KOPT-K1 (cell line): ENCODE results near the gene ARHGAP26.
"Not testable (repeated sequence)": the region's sequence is repeated elsewhere in the genome, so short reads cannot be mapped to it uniquely, and the experiment has no call there.

ENCODE experiments used
- H3K27ac ChIP-seq: fragments of 200-600 bp; sonication (generic); 2 replicates; pipeline ENCODE4 v1.5.1; 2016; ENCODE audit warnings: antibody characterized with exemption, mild to moderate bottlenecking, low read depth, low read length; ENCODE audit not compliant: poor library complexity, severe bottlenecking
- H3K36me3 ChIP-seq: fragments of 200-600 bp; sonication (generic); 2 replicates; pipeline ENCODE4 v1.5.1; 2017; ENCODE audit warnings: antibody characterized with exemption, mild to moderate bottlenecking, low read length, moderate library complexity; ENCODE audit not compliant: insufficient read depth
- H3K9me3 ChIP-seq: fragments of 200-600 bp; sonication (generic); 2 replicates; pipeline ENCODE4 v1.5.1; 2017; ENCODE audit warnings: antibody characterized with exemption, low read length, mild to moderate bottlenecking; ENCODE audit not compliant: insufficient read depth, poor library complexity, severe bottlenecking

Gene ARHGAP26

DNA sequence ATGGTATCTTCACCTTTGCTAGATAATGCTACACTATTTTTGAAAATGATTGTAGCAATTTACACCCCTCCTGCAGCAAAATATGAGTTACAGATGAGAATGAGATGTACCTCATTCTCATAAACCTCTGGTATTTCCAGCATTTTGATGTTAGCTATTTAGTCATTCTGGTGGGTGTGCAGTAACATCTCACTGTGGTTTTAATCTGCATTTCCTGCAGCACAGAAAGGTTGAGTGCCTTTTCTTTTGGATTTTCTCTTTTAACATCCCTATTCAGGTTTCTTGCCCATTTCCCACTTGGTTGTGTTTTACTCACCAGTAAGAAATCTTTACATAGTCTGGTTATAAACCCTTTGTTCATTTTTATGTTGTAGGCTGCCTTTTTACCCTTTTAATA lies 427.1 kb downstream of the ARHGAP26 start:
- Histone ChIP-seq H3K9me3 (peaks cover 16% of the 10 kb centered on the region), H3K27ac (no peak overlapping the region), H3K36me3 (no peaks in the 10 kb centered on the region)

DNA sequence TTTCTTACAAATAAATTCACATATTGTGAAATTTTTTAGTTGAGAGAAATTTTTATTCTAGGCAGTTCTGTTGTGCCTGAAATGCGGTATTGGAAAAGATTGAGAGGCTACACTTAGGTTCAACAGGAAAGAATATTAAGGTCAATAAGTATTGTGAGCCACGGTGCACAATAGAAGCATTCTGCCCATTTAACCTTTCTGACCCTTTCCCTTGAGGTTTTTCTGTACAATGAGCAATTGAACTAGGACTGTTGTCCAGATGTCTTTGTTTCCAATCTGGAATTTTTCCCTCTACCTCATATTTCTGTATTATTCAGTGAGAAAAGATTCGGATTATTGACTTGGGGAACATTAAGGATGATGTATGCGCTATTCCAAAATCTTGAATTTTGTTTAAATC lies 428.2 kb downstream of the ARHGAP26 start:
- H3K9me3 ChIP-seq, result peaks cover 16% of the 10 kb centered on the region
- H3K36me3 ChIP-seq, result no peaks in the 10 kb centered on the region
- no peak overlapping the region for H3K27ac ChIP-seq

DNA sequence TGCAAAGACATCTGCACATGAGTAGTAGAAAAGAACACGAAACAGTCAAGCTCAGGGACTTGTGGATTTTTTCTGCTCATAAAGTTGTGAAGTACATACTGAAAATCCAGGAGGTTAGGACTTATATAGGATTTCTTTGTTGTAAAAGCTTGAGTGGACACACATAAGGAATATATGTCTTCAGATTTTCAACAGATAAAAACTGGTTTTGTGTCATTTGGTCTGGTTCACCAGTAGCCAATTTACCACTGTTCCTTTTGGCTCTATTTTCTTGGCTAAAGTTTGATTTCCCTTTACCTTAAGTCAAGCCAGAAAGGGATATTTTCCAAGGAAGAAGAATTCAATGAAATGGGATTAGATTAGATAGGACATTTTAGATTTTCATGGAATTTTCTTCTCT lies 429.0 kb downstream of the ARHGAP26 start:
- H3K27ac ChIP-seq, result no peak overlapping the region
- no peaks in the 10 kb centered on the region for H3K36me3 ChIP-seq
- peaks cover 16% of the 10 kb centered on the region for H3K9me3 ChIP-seq

DNA sequence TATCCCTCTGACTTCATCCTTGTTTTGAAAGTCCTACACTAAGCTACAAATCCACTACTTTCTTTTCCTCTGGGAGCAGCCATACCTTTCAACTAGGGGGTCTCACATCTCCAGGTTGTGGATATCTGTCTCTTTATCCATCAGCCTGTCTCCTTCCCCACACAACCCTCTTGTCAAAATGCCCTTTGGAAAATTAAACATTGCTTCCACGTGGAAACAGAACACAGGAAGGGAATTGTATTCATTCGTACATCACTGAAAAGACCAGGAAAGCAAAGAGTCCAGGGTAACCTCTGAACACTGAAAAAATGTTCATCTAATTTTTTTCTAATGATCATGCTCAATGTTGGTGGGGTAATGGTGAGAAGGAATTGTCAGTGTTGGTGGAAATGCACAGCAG lies 429.7 kb downstream of the ARHGAP26 start:
- H3K36me3 ChIP-seq, result no peaks in the 10 kb centered on the region
- H3K27ac ChIP-seq, result no peak overlapping the region
- peaks cover 16% of the 10 kb centered on the region for H3K9me3 ChIP-seq

DNA sequence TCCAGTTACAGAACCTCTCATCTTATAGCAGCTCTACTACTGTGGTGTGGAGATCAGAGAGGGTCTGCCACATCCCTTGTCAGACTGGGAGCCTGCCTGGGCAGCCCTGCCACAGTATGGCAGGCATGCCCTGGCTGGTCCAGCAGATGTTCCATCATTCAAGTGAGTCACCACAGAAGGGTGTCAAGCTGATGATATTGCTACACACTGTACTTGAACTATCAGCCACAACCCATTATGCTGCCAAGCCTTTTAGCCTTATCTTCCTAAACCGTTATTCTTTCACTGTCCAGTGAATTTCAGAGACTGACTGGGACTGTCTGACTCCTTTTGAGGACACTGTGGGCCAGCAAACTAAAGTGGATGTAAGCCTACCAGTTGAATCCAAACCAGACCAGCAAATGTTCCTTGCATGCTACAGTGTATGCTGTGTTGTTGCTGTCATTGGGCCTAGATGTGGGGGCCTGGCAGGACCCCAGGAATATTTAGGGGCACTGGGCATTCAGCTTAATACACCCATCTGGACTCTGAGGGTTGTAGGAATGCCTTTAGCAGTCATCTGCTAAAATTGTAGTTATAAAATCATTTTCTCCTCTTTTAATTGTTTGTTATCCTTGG lies 430.7 kb downstream of the ARHGAP26 start:
- H3K27ac ChIP-seq, result no peak overlapping the region
- peaks cover 16% of the 10 kb centered on the region for H3K9me3 ChIP-seq

DNA sequence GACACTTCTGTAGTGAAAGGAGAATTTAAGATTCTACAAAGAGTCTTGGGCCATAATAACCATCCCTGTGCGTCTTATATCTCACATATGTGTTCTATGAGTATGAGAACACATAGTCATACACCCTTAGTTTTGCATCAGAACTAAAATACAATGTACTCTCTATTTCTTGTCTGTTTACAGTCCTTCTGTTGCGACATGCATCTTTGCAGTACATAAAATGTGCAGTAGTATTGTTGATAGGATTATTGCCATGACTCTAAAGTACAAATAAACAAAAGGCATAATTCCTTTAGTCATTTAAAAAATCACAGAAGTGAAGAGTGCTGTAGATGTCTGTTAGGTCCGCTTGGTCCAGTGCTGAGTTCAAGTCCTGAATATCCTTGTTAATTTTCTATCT lies 431.4 kb downstream of the ARHGAP26 start:
- peaks cover 14% of the 10 kb centered on the region for H3K9me3 ChIP-seq
- no peak overlapping the region for H3K27ac ChIP-seq
- no peaks in the 10 kb centered on the region for H3K36me3 ChIP-seq

More for the DNA sequence above, 430.7 kb downstream of the ARHGAP26 start:
- H3K36me3 ChIP-seq, result no peaks in the 10 kb centered on the region

DNA sequence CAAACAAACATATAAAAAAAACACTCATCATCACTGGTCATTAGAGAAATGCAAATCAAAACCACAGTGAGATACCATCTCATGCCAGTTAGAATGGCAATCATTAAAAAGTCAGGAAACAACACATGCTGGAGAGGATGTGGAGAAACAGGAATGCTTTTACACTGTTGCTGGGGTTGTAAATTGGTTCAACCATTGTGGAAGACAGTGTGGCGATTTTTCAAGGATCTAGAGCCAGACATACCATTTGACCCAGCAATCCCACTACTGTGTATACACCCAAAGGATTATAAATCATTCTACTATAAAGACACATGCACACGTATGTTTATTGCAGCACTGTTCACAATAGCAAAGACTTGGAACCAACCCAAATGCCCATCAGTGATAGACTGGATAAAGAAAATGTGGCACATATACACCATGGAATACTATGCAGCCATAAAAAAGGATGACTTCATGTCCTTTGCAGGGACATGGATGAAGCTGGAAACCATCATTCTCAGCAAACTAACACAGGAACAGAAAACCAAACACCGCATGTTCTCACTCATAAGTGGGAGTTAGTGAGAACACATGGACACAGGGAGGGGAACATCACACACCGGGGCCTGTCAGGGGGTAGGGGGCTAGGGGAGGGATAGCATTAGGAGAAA lies 433.3 kb downstream of the ARHGAP26 start:
- not testable (repeated sequence) for H3K27ac ChIP-seq, H3K36me3 ChIP-seq

DNA sequence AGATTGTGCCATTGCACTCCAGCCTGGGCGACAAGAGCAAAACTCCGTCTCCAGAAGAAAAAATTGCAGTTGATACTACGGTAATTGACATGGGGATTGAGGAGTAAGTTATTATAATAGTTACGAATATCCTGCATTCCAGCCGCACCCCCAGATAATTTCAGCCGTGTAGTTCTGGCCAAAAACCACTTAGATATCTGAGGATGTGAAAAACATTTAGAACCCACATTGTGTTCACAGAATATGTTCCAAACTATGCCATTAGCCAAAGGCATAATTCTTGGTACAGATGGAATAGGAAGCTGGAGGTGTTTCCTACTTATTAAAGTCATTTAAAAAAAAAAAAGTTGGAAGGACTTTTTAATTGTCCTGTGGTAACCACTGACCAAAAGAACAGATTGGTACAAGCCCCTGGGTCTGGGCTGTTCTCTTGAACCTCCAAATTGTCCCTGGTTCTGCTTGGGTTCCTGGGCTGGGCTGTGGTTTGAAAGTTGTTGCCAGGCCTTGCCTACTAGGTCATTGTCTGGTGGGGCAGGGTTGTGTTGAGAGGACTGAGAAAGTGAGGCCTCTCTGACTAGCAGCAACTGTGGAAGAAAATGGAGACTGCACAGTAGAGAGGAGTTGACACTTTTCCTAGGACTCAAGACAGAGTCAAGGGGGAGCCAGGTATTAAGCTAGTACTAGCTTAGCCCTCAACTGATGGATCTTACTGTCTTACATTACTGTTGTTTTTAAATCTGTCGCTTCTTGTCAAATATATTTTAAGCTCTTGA lies 434.5 kb downstream of the ARHGAP26 start:
- no peaks in the 10 kb centered on the region for H3K36me3 ChIP-seq
- no peaks in the 10 kb centered on the region for H3K9me3 ChIP-seq
- no peak overlapping the region for H3K27ac ChIP-seq

More for the DNA sequence above, 433.3 kb downstream of the ARHGAP26 start:
- not testable (repeated sequence) for H3K9me3 ChIP-seq

DNA sequence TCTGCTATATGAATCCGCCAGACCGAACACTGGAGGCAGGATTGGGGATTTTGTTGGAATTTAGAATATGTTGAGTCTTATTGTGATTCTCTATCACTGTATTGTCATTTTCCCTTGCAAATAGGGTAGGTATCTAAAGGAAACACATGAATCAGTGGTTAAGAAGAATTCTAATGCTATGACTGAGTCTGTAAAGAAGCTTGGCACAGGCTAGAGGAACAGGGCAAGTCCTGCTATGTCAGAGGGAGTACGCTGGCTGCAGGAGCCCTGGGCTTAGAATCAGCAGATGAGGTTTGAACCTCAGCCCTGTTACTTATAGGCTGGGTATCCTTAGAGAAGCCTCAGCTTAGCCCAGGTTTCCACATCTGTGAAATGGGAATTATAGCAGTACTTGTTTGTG lies 435.2 kb downstream of the ARHGAP26 start:
- Histone ChIP-seq H3K9me3 (no peaks in the 10 kb centered on the region), H3K27ac (no peak overlapping the region), H3K36me3 (no peaks in the 10 kb centered on the region)

DNA sequence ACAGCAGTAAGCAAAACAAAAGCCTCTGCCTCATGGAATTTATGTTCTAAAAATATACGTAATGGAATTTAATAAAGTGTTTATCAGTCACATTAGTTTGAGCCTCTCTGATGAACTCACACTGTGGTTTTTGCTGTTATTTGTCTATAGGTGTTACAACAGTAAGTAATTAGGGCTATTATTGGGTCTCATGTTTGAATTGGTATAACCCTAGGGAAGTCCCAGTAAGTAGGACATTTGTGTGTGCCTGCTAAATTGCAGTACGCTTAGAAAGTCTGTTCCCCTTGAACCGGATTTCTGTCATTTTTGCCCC lies 435.7 kb downstream of the ARHGAP26 start:
- no peaks in the 10 kb centered on the region for H3K36me3 ChIP-seq
- no peak overlapping the region for H3K27ac ChIP-seq
- H3K9me3 ChIP-seq, result no peaks in the 10 kb centered on the region

DNA sequence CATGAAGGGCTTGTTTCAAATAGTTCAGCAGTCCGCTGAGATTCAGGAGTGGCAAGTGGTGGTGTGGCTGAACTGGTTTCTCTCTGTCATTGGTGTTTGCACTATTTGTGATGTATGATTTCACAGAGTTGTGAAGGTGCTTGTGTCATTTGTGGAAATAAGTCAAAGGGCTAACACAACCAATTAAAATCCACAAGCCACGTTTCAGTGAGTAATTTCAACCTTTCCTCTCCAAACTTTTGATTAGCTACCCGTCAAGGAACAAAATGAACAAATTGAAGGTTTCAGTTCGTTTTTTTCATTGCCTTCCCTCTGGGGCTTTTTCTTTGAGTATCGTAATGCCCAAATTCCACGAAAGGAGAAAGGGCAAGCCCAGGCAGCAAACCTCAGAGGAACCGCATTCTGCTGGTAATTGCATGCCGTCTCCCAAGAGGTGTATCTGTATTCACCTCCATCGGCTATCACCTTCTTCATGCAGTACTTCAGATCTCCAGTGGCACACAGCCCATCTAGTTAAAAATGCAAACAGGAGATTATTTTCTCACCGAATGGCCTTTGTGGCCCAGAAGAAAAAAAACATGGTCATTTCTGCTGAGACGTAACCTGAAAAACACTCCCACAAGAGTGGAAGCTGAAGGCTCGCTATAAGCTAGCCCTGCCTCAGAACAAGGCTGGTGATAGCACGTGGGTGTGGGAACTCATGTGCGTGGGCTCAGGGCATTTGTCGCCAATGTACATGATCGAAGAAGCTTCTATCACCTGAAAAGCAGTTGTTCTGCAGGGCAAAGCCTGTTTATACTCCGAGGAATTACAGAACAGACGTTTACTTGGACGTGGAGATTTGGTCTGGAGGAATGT lies 436.2 kb downstream of the ARHGAP26 start:
- Histone ChIP-seq H3K27ac (no peak overlapping the region), H3K36me3 (no peaks in the 10 kb centered on the region), H3K9me3 (no peaks in the 10 kb centered on the region)

DNA sequence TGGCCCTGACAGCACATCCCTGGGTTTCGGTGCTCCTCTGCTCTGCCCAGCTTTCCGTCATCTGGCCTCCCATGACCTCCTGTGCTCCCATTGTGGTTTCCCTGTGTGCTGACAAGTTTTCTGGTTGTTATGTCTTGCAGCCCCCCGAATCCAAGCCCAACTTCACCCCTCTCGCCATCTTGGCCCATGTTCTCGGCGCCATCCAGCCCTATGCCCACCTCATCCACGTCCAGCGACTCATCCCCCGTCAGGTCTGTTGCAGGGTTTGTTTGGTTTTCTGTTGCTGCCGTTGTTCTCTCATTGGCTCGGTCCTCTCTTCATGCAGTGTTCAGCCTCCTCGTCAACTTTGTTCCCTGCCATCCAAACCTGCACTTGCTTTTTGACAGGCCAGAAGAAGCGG lies 436.9 kb downstream of the ARHGAP26 start:
- no peak overlapping the region for H3K27ac ChIP-seq
- H3K36me3 ChIP-seq, result no peaks in the 10 kb centered on the region
- no peaks in the 10 kb centered on the region for H3K9me3 ChIP-seq

DNA sequence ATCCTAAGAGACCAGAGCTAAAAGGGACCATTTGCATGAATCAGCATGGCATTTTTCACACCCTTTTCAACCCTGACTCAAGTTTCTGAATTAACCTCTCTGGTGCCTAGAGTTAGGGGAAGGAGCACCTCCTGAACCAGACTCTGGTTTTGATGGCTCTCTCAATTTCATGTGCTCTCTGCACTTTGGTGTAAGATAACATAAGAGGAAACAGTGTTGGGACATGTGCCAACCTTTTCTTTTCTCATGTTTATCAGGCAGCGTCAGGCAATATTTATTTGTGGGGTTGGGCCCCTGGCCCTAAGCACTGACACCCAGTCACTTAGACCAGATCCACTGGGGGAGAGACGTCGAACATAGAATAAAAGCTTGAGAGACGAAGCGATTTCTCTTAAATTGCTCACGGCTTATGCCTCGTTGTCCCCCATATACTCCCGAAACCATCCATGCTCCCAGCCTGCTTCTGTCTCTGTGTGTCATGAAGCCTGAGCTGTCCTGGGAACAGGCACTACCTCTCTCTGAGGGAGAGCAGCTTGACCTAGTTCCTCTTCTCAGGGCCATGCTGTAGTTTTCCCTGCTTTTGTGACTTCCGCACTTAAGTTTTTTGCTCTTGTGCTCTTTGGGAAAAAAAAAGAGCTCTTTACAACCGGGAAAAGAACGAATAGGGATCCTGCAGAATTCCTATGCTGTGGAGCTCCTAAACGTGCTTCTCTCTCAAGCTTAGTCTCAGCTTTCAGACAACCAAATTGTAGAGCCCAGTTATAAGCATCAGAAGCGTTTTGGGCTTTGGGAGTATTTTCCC lies 437.6 kb downstream of the ARHGAP26 start:
- Histone ChIP-seq H3K27ac (no peak overlapping the region), H3K9me3 (no peaks in the 10 kb centered on the region), H3K36me3 (no peaks in the 10 kb centered on the region)

DNA sequence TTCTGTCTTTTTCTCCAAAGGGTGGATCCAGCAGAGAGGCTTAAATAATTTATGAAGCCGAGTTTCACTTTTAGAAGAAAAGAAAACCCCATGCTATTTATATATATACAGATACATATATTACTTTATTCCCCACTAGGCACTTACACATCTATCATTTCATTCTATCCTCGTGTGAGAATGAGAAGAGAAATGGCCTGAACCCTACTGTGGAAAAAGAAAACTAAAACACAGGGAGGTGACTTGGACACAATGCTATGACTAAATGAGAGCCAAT lies 438.1 kb downstream of the ARHGAP26 start:
- Histone ChIP-seq H3K36me3 (no peaks in the 10 kb centered on the region), H3K27ac (no peak overlapping the region), H3K9me3 (no peaks in the 10 kb centered on the region)
